ENCODE measurements around the gene MRGPRF.

- TF ChIP-seq, protein P1, sequence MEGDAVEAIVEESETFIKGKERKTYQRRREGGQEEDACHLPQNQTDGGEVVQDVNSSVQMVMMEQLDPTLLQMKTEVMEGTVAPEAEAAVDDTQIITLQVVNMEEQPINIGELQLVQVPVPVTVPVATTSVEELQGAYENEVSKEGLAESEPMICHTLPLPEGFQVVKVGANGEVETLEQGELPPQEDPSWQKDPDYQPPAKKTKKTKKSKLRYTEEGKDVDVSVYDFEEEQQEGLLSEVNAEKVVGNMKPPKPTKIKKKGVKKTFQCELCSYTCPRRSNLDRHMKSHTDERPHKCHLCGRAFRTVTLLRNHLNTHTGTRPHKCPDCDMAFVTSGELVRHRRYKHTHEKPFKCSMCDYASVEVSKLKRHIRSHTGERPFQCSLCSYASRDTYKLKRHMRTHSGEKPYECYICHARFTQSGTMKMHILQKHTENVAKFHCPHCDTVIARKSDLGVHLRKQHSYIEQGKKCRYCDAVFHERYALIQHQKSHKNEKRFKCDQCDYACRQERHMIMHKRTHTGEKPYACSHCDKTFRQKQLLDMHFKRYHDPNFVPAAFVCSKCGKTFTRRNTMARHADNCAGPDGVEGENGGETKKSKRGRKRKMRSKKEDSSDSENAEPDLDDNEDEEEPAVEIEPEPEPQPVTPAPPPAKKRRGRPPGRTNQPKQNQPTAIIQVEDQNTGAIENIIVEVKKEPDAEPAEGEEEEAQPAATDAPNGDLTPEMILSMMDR (IDR thresholded peaks at IDR 0.05), result no peak
- no peak for TF ChIP-seq ZFX (IDR thresholded peaks at IDR 0.05; ENCODE audit: borderline replicate concordance)
Measured at GRCh38 chr11:68959465-68960293, 53.4 kb downstream of the MRGPRF start.

All from 22Rv1 (cell line).